Heart left ventricle (tissue), 16 donors: Measurements from ENCODE around the gene PTPRZ1. TPM values are rescaled to one million over a fixed set of nuclear protein-coding genes. Genes with fewer than 3 reads are reported as not detected.

ENCODE experiments used
- ATAC-seq, 4 donors: fragments of 200-7000 bp; cut with Tn5 transposase; one replicate each; pipeline ENCODE4 v1.9.1; 2020 to 2022; ENCODE audit warnings: moderate library complexity in 4 of 4, mild to moderate bottlenecking in 3 of 4, moderate number of reproducible peaks in 1 of 4
- DNase-seq, 5 donors: peaks; one replicate each; pipeline ENCODE4 v3.0.0-alpha.2; 2020
- H3K27ac ChIP-seq, 12 donors: fragments of 200-600 bp; sonication (generic) in 4 of 12; one replicate each; pipeline versions ENCODE4 v1.5.0 to v1.8.0; 2016 to 2022; ENCODE audit warnings: mild to moderate bottlenecking in 2 of 12
- H3K27me3 ChIP-seq, 9 donors: fragments of 200-600 bp; sonication (generic) in 2 of 9; one replicate each; pipeline versions ENCODE4 v1.5.1 to v1.8.0; 2016 to 2022; ENCODE audit warnings: mild to moderate bottlenecking in 3 of 9
- H3K36me3 ChIP-seq, 9 donors: fragments of 200-600 bp; sonication (generic) in 2 of 9; one replicate each; pipeline versions ENCODE4 v1.5.0 to v1.8.0; 2018 to 2022; ENCODE audit warnings: mild to moderate bottlenecking in 2 of 9
- H3K4me1 ChIP-seq, 12 donors: fragments of 200-600 bp; sonication (generic) in 4 of 12; one replicate each; pipeline versions ENCODE4 v1.5.0 to v1.8.0; 2016 to 2022; ENCODE audit warnings: mild to moderate bottlenecking in 3 of 12
- H3K4me3 ChIP-seq, 12 donors: fragments of 200-600 bp; sonication (generic) in 4 of 12; one replicate each; pipeline versions ENCODE4 v1.5.0 to v1.8.0; 2017 to 2022; ENCODE audit warnings: mild to moderate bottlenecking in 9 of 12, moderate library complexity in 4 of 12
- H3K9me3 ChIP-seq, 12 donors: fragments of 200-600 bp; sonication (generic) in 4 of 12; one replicate each; pipeline versions ENCODE4 v1.5.0 to v1.8.0; 2016 to 2022; ENCODE audit warnings: mild to moderate bottlenecking in 1 of 12
- POLR2A ChIP-seq, 2 donors: fragments of 450-650 bp; IDR thresholded peaks; one replicate each; pipeline ENCODE4 v1.6.1; 2017; ENCODE audit warnings: antibody characterized with exemption in 2 of 2, mild to moderate bottlenecking in 2 of 2, moderate library complexity in 2 of 2
- WGBS, 4 donors: extraction: QIAGEN DNeasy Blood & Tissue Kit in 2 of 4; methylation state at CpG; one replicate each; pipeline versions ENCODE4 v1.1.5 to v1.1.7; 2013 to 2018; 5-methylcytosine and 5-hydroxymethylcytosine counted together
- intact Hi-C, 10 donors: fragments of 100-400 bp; cut with DNase I; formaldehyde crosslinking; loops; one replicate each; pipeline versions ENCODE4 v1.11.1 to v1.14.2; 2022
- polyA plus RNA-seq, 2 donors: library from polyadenylated mRNA; stranded (reverse); fragments of 200-250 nt; gene quantifications; one replicate each; pipeline ENCODE4 v1.2.3, GENCODE V29; 2013
- total RNA-seq, 9 donors: library from RNA; depleted of rRNA in 2 of 9; stranded (reverse); fragments of >200 nt in 2 of 9; fragmentation: NEBNext Ultra II Directional in 3 of 9; extraction: Animal tissue kit (Norgen Biotek cat#: 25700) in 3 of 9; gene quantifications; one replicate each; pipeline versions ENCODE4 v1.1.0 to v1.2.4, GENCODE V29; 2016 to 2023
- TF ChIP-seq, protein P1 (sequence below), 12 donors: fragments of 200-600 bp; sonication (generic) in 4 of 12; IDR thresholded peaks; one replicate each; pipeline versions ENCODE4 v1.5.0 to v1.8.0; 2018 to 2022; ENCODE audit warnings: antibody characterized with exemption in 12 of 12, mild to moderate bottlenecking in 5 of 12
- donor health status: ischemic (EF 13 %, LVEDD 7.1; RV severe dilation, severe dysfunction).
- donor health status: healthy with polysubstance abuse.
- donor health status: DM: no; HTN: yes; CAD: no.
- donor health status: DM: no; HTN: no; CAD: no.
- donor health status: ischemic (EF 25% LVEDD 6.9; RV normal size, moderate dysfunction).
- donor health status: ischemic (EF 25% LVEDD 5.7; RV mildly dilated, moderate dysfunction).
- donor health status: healthy.
- donor health status: DM: yes; HTN: yes; CAD: no.
- donor health status: ischemic (EF 35%, LVEDD 5.7; RV mildly dilated, moderate dysfunction).
- donor health status: nonischemic (EF 11% LVEDD 7.7; RV severe dilation, severe dysfunction).
- donor health status: DM: yes; HTN: yes; CAD: no.
- donor health status: PGD.
- donor health status: ischemic (EF 29% LVEDD 5.4; RV normal size, mild dysfunction).
- donor health status: nonischemic (EF 23%, LVEDD 6.1; RV moderate dilation, normal function).

Gene PTPRZ1
- total and polyA plus RNA-seq, 11 donors = 0.27 to 4.8 (median 0.45) TPM

DNA sequence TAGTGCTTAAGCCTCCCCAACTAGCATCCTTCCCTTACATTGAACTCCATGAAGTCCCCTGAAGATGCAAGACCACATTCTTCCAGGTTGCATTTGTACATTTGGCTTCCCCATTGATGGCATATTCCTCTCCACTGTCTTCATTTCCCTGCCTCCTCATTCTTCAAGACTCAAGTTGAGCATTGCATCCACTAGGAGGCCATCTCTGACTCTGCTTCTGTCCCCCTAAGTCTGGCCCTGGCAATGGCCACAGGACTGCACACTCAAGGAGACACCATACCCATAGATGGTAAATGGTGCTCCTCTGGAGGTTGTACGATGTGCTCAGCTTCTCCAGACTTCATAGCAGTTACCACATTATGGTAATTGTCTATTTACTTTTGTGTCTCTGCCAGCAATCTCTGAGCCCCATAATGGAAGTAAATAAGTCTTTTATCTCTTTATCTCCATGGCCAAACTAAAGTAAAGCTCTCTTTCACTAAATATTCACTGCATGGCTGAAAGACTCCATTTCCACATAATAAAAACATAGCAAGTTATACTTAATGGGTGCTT is 112.6 kb downstream of the PTPRZ1 start:
- H3K27ac ChIP-seq = no peak overlapping the region
- DNase-seq = no peak
- no peak overlapping the region for H3K4me3 ChIP-seq
- intact Hi-C loops = no loop called here
- H3K27me3 ChIP-seq = no peaks in the 10 kb centered on the region
- H3K4me1 ChIP-seq = no peaks in the 10 kb centered on the region
- no peak for TF ChIP-seq POLR2A (IDR thresholded peaks at IDR 0.05)
- TF ChIP-seq, protein P1, sequence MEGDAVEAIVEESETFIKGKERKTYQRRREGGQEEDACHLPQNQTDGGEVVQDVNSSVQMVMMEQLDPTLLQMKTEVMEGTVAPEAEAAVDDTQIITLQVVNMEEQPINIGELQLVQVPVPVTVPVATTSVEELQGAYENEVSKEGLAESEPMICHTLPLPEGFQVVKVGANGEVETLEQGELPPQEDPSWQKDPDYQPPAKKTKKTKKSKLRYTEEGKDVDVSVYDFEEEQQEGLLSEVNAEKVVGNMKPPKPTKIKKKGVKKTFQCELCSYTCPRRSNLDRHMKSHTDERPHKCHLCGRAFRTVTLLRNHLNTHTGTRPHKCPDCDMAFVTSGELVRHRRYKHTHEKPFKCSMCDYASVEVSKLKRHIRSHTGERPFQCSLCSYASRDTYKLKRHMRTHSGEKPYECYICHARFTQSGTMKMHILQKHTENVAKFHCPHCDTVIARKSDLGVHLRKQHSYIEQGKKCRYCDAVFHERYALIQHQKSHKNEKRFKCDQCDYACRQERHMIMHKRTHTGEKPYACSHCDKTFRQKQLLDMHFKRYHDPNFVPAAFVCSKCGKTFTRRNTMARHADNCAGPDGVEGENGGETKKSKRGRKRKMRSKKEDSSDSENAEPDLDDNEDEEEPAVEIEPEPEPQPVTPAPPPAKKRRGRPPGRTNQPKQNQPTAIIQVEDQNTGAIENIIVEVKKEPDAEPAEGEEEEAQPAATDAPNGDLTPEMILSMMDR (IDR thresholded peaks at IDR 0.05) = no peak
- no peaks in the 10 kb centered on the region for H3K36me3 ChIP-seq
- 81 to 88% (median 86%) methylated on average over 1 of the region's 1 CpG for WGBS, 4 donors
- H3K9me3 ChIP-seq = no peaks in the 10 kb centered on the region
- no peak for ATAC-seq

DNA sequence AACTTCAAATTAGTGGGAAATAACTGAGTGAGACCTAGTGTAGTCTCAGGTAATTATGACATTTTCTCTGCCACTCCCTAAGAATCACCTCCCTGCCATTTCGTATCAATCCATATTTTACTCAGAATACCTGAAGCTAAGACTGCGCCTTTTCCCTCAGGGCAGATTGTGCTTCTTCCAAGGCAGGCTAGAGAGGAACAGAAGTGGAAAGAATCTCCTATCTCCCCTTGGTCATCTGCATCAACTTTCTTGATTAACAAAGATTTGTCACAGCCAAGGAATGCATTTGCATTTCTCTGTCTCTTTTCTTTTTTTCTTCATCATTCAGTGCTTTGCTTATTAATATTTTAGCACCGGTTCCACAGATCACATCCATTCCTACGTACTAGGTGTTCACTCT is 119.1 kb downstream of the PTPRZ1 start:
- ATAC-seq = no peak
- intact Hi-C loops = loop anchor here in 6 of 10 donors (10.0 kb wide), 3 partner anchors 237 to 627 kb away; no protein-coding TSS in a partner anchor
- WGBS, 4 donors = 86 to 92% (median 88%) methylated on average over 4 of the region's 4 CpGs

DNA sequence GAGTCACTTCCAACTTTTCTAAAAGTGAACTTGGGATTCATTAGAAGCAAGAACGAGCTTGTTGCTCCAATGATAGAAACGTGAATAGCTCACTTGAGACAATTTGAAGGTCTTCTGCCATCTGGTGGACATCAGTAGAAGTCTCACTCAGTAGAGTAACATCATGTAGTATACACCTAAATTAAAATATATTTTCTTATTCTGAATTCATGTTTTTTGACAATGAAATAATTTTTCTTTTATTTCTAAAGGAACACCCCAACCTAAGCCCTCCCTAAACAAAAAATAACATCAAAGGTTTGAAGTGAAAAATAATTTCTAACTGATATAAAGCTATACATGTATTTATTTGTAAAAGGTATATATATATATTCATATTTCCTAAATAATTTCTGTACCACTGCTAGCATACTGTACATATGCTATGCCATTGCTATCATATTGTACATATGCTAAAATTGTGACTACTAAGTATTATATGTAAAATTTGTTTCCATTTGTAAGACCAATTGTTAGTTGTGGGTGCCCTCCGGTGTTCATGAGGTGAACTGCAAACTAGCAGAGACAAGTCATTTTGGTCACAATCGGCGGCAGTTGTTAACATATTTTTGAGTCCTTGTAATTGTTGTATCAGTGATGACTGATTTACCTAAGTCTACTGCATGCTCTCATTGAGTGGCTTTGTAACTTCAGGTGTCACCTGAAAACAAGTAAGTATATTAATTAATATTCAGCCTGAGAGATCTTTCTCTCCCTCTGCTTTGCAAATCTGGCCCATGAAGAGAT is 121.9 kb downstream of the PTPRZ1 start:
- H3K27me3 ChIP-seq = no peaks in the 10 kb centered on the region

More for the DNA sequence above, 119.1 kb downstream of the PTPRZ1 start:
- DNase-seq = no peak
- H3K9me3 ChIP-seq = no peaks in the 10 kb centered on the region
- TF ChIP-seq, protein P1 (IDR thresholded peaks at IDR 0.05) = no peak
- H3K27me3 ChIP-seq = no peaks in the 10 kb centered on the region
- no peaks in the 10 kb centered on the region for H3K4me1 ChIP-seq
- H3K27ac ChIP-seq = no peak overlapping the region
- no peak overlapping the region for H3K4me3 ChIP-seq
- no peaks in the 10 kb centered on the region for H3K36me3 ChIP-seq

DNA sequence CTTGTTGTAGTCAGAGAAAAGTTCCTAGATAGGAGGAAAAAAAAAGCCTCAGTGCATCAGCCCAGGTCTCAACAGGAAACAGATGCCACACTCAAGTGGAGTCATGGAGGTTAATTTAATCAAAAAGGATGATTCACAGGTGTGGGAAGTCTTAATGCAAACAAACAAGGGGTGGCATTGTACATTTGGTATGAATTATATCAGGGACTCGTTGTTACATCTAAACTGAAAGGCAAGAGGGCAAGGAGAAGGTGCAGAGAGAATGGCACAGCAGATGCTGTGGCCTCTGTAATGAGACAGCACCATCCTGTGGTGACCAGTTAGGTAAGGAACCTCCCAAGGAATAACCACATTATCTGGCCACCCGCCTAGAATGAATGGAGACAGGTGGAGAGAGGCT is 133.7 kb downstream of the PTPRZ1 start:
- no peaks in the 10 kb centered on the region for H3K9me3 ChIP-seq
- peaks cover 0 to 3% (median 0%) of the 10 kb centered on the region in 9 donors for H3K27me3 ChIP-seq
- DNase-seq (no peak), ATAC-seq (no peak)
- no peak overlapping the region for H3K27ac ChIP-seq
- no peaks in the 10 kb centered on the region for H3K36me3 ChIP-seq
- H3K4me3 ChIP-seq = no peak overlapping the region
- H3K4me1 ChIP-seq = no peaks in the 10 kb centered on the region
- intact Hi-C loops = no loop called here
- TF ChIP-seq POLR2A (IDR thresholded peaks at IDR 0.05) = no peak
- TF ChIP-seq, protein P1 (IDR thresholded peaks at IDR 0.05) = no peak
- WGBS, 4 donors = 19 to 29% (median 23%) methylated on average over 2 of the region's 2 CpGs

More for the DNA sequence above, 121.9 kb downstream of the PTPRZ1 start:
- Histone ChIP-seq H3K27ac (no peak overlapping the region), H3K4me3 (no peak overlapping the region), H3K36me3 (no peaks in the 10 kb centered on the region), H3K4me1 (no peaks in the 10 kb centered on the region), H3K9me3 (no peaks in the 10 kb centered on the region)
- ATAC-seq (peak in 3 of 4 donors; percentile 56 to 81 (median 60)), DNase-seq (peak in 3 of 5 donors; percentile 10 to 37 (median 24))
- TF ChIP-seq POLR2A (IDR thresholded peaks at IDR 0.05) = no peak
- TF ChIP-seq, protein P1 (IDR thresholded peaks at IDR 0.05) = peak; percentile 37 to 63 (median 51)
- intact Hi-C loops = loop anchor here in 7 of 10 donors (5.0 to 10.0 kb wide), 4 partner anchors 240 to 630 kb away; no protein-coding TSS in a partner anchor
- 12 to 17% (median 13%) methylated on average over 5 of the region's 5 CpGs for WGBS, 4 donors
